ENCODE results near the gene EID2.

EID2 gene

DNA sequence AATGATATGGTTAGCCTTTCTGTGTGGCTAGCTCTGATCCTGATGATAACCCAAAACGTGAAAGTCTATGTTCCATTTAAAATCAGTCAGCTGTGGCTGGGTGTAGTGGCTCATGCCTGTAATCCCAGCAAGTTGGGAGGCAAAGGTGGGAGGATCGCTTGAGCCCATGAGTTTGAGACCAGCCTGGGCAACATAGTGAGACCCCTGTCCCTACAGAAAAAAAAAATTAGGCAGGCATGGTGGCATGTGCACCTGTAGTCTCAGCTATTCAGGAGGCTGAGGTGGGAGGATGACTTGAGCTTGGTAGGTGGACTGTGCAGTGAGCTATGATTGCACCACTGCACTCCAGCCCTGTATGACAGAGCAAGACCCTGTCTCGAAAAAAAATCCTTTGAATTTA, 6.2 kb downstream of the EID2 start:
- DNase-seq (ENCODE audit: low spot score): no peak

DNA sequence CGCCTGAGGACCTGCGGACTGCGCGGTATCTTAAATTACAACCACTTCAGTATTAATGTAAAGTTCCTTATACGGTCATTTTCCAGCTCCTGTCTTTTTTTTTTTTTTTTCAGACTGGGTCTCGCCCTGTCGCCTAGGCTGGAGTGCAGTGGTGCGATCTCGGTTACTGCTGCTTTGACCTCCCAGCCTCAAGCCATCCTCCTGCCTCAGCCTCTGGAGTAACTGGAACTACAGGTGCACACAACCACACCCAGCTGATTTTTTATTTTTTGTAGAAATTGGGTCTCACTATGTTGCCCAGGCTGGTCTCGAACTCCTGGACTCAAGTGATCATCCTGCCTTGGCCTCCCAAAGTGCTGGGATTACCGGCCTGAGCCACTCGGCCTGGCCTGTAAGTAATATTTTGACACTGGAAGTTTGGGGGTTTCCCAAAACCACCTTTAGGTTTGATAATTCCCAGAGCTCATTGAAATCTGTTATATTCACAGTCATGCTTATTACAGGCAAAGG, 6.9 kb downstream of the EID2 start:
- DNase-seq (ENCODE audit: low spot score): no peak

DNA sequence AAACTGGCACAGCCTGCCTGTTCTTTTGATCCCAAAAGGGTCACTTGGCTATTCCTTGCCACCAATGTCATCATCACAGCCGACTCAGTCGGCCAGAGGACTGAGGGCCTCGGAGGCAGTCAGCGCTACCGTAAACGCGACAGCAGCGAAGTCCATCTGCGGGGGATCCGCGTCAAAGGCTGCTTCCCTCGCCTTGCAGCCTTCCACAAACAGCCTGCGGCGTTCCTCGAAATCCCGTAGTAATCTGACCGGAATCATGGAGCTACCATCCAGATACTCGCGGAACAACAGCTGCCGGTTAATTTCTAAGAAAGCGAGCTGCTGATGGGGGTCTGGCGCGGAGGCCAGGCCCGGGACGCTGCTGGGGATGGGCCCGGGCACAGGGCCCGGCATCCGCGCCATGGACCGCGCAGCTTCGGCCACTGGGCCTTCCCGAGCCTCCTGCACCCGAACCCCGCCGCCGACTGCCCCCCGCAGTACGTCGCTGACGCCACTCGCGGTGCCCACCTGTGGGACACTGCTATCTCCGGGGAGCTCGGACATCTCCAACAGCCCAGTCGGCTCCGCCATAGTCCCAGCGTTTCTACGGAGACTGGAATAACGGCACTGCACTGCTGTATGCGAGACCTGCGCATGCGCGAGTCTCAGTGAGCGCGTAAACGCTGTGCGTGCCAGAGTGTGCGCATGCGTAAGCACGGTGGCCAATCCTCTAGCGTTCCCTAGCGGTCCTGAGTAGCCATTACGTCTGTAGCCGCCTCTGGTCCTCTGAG, 7.5 kb downstream of the EID2 start, which contains the start of gene EID2B:
EID2B (minus strand) TSS at position 620 of the 770 bp plus-strand sequence; CDS start at position 570, 50 bp downstream.
- DNase-seq (ENCODE audit: low spot score): peak; percentile 98

DNA sequence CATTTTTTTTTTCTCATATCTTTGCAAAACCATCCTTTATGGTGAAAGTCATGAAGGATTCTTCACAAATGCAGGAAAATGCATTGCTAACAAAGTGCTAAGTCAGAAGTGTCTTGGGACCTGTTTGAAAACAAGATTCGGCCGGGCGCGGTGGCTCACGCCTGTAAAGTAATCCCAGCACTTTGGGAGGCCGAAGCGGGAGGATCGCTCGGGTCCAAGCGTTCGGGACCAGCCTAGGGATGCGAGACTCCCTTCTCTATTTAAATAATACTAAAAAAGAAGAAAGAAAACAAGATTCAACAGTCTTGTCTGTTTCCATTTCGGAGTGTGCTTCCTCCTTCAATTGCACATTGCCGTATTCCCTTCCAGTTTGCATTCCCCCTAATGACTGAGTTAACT, 8.1 kb downstream of the EID2 start:
- DNase-seq (ENCODE audit: low spot score): no peak

DNA sequence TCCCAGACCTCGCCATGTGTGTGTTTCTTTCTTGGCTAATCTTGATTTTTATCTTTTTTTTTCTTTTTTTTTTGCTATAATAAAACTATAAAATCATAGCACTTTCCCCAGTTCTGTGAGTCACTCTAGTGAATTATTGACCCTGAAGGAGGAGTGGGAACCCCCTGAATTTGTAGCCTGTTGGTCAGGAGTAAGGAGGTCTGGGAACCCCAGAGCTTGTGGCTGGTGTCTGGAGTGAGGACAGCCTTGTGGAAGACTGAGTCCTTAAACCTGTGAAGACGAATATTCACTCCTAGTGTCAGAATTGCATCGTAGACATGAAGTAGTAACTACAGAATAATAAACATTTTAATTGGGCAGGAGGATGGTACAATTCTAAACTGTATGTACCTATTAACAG, 14.8 kb downstream of the EID2 start:
- no peak for DNase-seq (ENCODE audit: low spot score)

DNA sequence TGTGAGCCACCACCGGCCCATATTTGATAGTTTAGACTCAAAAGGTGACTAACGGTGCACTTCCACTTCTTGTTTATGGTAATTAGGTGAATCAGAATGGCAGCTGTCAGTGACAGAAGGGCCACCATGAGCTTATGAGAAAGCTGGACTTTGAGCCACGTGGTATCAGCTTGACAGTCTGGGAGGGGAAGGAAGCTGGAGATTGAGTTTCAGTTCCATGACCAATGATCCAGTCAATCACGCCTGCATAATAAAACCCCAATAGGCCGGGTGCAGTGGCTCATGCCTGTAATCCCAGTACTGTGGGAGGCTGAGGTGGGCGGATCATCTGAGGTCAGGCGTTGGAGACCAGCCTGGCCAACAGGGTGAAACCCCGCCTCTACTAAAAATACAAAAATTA, 15.5 kb downstream of the EID2 start:
- no peak for DNase-seq (ENCODE audit: low spot score)

DNA sequence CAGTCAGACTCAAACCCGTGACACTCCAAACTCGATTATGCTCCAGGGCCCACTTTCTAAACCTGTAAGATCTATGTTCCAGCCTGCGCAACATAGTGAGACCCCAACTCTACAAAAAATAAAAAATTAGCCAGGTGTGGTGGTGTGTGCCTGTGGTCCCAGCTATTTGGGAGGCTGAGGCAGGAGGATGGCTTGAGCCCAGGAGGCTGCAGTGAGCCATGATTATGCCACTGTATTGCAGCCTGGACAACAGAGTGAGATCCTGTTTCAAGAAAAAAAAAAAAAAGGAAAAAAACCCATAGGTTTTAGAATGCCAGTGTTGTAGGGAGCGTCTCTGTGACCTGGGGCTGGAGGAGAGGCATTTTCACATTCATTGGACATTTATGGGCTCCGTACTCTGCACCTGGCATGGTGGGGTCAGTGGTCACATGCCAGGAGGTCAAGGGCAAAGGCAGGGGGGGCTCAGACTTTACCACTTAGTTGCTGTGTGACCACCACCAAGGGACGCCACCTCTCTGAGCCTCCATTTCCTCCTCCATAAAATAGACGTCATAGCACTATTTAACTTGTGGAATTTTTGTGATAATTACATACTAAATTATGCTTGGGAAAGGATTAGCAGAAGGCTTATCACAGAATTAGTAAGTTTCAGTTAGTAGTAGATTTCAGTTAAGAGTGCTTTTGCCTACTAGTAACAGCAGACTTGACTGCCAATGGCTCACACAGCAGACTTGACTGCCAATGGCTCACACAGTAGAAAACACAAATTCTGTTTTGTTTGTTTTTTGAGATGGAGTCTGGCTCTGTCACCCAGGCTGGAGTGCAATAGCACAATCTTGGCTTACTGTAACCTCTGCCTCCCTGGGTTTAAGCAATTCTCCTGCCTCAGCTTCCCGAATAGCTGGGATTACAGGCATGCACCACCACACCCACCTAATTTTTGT, 19.1 kb downstream of the EID2 start:
- DNase-seq (ENCODE audit: low spot score): no peak

DNA sequence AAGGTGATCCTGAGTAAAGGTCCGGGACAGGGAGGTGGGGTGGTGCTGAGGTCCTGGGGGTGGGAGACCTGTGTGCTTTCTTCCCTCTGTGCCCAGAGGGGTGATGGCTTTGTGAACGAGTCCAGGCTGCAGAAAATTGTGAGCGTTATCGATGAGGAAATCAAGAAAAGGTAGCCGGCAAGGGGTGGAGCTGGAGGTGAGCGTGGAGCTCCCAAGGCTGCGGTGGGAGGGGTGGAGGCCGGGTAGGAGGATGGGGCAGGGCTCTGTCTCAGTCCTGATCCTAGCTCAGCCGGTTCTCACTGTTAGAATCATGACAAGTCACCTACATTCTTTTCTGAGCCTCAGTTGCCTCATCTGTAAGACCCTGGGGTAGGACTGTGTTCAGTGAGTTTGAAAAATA, 21.0 kb downstream of the EID2 start:
- no peak for DNase-seq (ENCODE audit: low spot score)

DNA sequence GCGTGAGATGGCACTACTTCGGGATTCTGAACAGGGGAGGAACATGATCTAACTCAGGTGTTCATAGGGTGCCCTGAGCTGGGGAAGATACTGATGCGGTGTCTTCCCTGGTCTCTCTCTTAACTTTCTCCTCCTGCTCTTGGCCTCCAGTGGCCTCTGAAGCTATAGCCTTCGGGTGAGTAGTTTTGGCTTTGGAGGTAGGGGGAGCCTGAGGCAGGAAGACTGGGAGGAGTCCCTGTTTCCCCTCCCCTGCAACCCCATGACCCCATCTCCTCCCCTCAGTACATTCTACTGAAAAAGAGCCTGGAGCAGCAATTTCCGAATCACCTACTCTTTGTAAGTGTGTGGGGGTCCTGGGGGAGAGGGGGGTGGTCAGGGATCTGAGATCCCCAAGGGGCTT, 21.5 kb downstream of the EID2 start:
- no peak for DNase-seq (ENCODE audit: low spot score)

DNA sequence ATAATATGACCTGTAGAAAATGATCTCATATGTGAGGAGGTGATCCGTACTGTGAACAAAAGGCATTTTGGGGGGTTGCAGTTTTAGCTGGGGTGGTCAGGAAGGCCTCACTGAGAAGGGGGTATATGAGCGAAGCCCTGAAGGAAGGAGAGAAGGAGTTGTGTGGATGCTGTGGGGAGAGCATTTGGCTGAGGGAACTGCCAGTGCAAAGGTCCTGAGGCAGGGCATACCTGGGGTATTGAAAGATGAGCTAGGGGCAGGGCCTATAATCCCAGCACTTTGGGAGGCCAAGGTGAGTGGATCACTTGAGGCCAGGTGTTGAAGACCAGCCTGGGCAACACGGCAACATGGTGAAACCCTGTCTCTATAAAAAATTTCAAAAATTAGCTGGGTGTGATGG, 22.5 kb downstream of the EID2 start:
- no peak for DNase-seq (ENCODE audit: low spot score)

DNA sequence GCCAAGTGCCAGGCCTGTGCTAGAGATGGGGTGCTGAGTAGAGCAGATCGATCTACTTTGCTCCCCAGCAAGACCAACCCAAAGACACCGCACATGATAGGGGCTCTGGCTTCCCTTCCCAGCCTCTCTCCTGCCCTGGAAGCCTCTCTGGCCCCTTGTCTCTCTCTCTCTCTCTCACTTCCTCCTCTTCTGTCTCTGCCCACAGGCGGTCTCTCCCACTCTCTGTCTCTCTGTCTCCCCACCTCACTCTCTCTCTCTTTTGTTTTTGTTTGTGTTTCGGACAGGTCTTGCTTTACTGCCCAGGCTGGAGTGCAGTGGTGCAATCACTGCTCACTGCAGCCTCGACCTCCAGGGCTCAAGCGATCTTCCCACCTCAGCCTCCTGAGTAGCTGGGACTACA, 23.7 kb downstream of the EID2 start:
- no peak for DNase-seq (ENCODE audit: low spot score)

DNA sequence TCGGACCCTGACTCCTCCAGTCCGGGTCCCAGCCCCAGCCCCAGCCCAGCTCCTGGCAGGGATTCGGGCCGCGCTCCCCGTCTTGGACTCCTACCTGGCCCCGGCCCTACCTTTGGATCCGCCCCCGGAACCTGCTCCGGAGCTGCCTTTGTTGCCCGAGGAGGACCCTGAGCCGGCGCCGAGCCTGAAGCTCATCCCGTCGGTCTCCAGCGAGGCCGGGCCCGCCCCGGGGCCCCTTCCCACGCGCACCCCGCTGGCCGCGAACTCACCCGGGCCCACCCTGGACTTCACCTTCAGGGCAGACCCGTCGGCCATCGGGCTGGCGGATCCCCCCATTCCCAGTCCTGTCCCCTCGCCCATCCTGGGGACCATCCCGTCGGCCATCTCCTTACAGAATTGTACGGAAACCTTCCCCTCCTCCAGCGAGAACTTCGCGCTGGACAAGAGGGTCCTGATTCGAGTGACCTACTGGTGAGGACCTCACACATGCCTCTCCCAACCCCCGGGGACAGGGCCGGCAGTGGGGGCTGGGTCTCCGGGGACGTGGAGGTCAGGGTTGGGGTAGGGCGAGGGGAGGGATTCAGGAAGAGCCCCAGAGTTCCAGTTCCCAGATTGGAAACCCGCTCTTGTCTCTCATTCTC, 24.3 kb downstream of the EID2 start:
- no peak for DNase-seq (ENCODE audit: low spot score)

DNA sequence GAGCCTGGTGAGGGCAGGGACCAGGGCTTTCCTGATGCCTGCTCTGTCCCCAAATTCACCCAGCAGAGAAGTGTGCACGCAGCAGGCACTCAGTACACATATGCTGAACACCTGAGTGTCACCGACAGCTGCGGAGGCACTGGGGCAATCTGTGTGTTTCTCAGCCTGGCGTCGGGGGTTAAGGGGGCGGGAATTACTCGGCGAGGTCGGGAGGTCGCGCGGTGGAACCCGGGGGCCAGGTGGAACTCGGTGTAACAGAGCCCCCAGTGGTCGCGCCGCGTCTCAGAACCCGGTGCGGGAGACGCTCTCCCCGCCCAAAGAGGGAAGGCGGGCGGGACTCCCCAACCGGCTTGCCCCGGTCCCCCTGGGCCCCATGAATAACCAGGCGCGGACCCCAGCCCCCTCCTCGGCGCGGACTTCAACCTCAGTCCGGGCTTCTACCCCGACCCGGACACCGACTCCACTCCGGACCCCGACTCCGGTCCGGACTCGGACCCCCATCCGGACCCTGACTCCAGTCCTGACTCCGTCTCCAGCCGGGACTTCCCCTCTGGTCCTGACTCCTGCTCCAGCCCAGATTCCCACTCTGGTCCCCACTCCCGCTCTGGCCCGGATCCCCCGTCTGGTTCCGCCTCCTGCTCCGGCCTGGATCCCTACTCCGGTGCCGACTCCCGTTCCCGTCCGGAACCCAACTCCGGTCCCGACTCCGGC, 25.0 kb downstream of the EID2 start, which contains the start of gene SELENOV:
SELENOV (plus strand) TSS at position 300 of the 711 bp plus-strand sequence; CDS start at position 374, 74 bp downstream.
- peak; percentile 84 for DNase-seq (ENCODE audit: low spot score)

DNA sequence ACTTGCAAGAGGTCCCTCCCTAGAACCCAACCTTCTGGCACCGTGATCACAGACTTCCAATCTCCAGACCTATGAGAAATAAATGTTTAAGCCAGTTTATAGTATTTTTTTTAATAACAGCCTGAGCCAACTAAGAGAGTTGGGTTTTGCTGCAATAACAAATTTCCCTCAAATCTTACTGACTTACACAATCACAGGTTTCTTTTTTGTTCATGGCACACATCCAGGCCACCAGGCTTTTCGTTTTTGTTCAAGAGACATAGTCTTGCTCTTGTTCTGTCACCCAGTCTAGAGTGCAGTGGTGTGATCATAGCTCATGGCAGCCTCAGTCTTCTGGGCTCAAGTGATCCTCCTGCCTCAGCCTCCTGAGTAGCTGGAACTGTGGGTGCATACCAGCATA, 27.0 kb downstream of the EID2 start:
- DNase-seq (ENCODE audit: low spot score): no peak

DNA sequence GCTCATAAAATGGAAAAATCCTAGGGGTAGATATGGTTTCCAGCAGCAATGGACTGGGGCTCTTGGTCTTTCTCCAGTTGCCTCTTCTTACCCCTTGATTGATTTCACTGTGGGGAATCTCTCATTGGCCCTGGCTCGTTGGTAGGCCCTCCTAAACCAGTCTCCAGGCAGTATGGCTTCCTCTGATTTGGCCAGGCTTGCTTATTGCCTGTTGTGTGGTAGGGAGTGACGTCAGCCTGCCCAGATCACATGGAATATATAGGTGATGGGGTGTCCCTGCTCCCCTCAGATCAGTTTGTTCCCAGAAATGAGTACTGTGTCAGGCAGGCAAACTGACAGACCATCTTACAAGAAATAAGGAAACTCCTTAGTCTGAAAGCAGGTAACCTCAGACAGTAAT, 30.7 kb downstream of the EID2 start:
- DNase-seq (ENCODE audit: low spot score): no peak

DNA sequence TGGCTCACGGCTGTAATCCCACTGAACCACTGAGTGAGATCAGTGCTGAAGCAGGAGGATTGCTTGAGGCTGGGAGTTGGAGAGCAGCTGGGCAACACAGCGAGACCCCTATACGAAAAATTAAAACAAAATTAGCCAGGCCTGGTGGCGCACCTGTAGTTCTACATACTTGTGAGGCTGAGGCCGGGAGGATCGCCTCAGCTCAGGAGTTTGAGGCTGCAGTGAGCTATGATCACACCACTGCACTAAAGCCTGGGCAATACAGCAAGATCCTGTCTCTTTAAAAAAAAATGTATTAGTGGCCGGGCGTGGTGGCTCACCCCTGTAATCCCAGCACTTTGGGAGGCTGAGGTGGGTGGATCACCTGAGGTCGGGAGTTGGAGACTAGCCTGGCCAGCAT, 31.3 kb downstream of the EID2 start:
- DNase-seq (ENCODE audit: low spot score): no peak

DNA sequence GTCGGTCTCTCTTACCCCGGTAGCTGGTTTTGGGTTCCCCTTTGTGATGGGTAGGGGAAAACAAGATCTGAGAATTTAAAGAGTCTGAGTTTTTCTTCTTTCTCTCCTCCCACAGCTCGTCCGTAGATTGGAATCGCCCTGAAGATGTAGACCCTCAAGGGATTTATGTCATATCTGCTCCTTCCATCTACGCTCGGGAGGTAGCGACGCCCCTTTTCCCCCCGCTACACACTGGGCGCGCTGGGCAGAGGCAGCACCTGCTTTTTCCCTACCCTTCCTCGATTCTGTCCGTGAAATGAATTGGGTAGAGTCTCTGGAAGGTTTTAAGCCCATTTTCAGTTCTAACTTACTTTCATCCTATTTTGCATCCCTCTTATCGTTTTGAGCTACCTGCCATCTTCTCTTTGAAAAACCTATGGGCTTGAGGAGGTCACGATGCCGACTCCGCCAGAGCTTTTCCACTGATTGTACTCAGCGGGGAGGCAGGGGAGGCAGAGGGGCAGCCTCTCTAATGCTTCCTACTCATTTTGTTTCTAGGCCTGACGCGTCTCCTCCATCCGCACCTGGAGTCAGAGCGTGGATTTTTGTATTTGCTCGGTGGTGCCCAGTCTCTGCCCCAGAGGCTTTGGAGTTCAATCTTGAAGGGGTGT, 32.1 kb downstream of the EID2 start:
- DNase-seq (ENCODE audit: low spot score): no peak

DNA sequence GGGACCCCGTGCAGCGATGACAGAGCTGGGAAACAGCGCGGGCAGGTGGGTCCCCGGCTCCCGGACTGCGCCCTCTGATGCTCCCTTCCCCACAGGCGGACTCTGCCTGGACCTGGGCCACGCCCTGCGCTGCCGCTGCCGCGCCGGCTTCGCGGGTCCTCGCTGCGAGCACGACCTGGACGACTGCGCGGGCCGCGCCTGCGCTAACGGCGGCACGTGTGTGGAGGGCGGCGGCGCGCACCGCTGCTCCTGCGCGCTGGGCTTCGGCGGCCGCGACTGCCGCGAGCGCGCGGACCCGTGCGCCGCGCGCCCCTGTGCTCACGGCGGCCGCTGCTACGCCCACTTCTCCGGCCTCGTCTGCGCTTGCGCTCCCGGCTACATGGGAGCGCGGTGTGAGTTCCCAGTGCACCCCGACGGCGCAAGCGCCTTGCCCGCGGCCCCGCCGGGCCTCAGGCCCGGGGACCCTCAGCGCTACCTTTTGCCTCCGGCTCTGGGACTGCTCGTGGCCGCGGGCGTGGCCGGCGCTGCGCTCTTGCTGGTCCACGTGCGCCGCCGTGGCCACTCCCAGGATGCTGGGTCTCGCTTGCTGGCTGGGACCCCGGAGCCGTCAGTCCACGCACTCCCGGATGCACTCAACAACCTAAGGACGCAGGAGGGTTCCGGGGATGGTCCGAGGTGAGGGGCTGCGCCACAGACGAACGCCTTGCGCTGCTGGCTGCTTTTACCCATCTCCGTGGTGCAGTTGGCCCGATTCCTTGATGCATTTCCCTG, 32.8 kb downstream of the EID2 start:
- DNase-seq (ENCODE audit: low spot score): peak; percentile 81

DNA sequence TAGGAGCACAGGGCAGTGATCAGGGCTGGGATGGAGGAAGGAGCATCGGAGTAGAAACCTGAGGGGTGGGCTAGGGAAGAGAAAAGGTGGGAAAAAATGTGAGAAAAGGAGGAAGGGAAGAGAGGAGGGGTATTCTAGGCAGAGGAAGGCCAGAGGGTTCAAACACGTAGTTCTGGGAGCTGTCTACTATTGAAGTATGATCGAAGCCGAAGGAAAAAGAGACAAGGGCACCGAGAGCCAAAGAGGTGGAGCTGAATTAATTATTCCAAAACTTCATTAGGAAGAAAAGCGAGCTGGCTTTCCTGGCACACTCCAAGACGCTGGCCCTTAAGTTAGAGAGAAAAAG, 33.4 kb downstream of the EID2 start:
- no peak for DNase-seq (ENCODE audit: low spot score)

DNA sequence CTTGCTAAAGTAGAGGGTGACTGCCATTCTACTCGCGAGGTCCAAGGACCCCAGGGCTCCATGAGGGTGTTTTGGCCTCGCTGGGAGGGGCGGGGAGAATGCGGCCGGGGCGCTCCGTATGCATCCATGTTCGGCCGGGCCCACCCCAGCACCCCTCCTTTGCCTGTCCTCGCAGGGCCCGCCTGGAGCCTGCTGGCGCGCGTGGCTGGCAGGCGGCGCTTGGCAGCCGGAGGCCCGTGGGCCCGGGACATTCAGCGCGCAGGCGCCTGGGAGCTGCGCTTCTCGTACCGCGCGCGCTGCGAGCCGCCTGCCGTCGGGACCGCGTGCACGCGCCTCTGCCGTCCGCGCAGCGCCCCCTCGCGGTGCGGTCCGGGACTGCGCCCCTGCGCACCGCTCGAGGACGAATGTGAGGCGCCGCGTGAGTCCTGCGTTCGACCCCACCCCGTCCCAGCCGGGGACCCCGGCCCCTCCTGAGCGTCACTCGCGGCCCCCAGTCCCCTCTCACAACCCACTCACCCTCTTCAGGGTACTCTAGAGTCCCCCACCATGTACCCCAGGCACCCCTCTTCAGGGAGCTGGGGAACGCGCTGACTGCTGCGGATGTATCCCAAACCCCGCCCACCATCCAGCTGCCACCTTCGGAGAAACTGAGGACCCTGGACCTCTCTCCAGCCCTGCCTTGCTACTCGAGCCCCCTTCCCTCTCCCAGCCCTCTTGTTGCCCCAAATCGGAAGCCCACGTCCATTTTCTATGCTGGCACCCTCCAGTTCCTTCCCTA, 37.1 kb downstream of the EID2 start:
- peak; percentile 82 for DNase-seq (ENCODE audit: low spot score)
